CD4-positive, alpha-beta T cell (primary cell): ENCODE data around the gene FIZ1. TPM values are rescaled to one million over a fixed set of nuclear protein-coding genes. Genes with fewer than 3 reads are reported as not detected.

Source experiments
- ATAC-seq: fragments of 200-7000 bp; cut with Tn5 transposase; one replicate; pipeline ENCODE4 v1.10.0; 2022; ENCODE audit warnings: mild to moderate bottlenecking; ENCODE audit not compliant: poor library complexity
- CTCF ChIA-PET: fragments of 350-600 bp; sonication (Branson Sonifier 250); formaldehyde crosslinking; loops from one replicate; lab custom pipeline; 2021; ENCODE audit warnings: antibody characterized with exemption, inconsistent platforms; lab: Charles Lee
- POLR2A ChIA-PET: fragments of 350-600 bp; sonication (Branson Sonifier 250); formaldehyde crosslinking; loops from one replicate; lab custom pipeline; 2021; ENCODE audit warnings: antibody characterized with exemption, inconsistent platforms; lab: Charles Lee
- DNase-seq, 14 experiments: peaks; one replicate each; pipeline ENCODE4 v3.0.0-alpha.2; 2013 to 2020; ENCODE audit warnings: mixed read lengths in 2 of 14
- H3K27ac ChIP-seq, 2 donors: one replicate each; pipeline versions ENCODE4 v1.5.1 to v1.7.0; 2013; ENCODE audit warnings: low read length in 2 of 2, low read depth in 1 of 2, mild to moderate bottlenecking in 1 of 2
- H3K27me3 ChIP-seq, 2 experiments: 1 replicate in 1 of 2; 2 replicates in 1 of 2; pipeline versions ENCODE4 v1.6.1 to v1.7.0; 2013; ENCODE audit warnings: low read length in 2 of 2, control low read depth in 1 of 2, mild to moderate bottlenecking in 1 of 2, moderate library complexity in 1 of 2; ENCODE audit not compliant: insufficient read depth in 2 of 2, control insufficient read depth in 1 of 2
- H3K36me3 ChIP-seq: one replicate; pipeline ENCODE4 v1.6.1; 2013; ENCODE audit warnings: low read length, control low read depth; ENCODE audit not compliant: insufficient read depth
- H3K4me1 ChIP-seq: one replicate; pipeline ENCODE4 v1.6.1; 2013; ENCODE audit warnings: low read length, control low read depth; ENCODE audit not compliant: insufficient read depth
- H3K4me3 ChIP-seq: one replicate; pipeline ENCODE4 v1.5.1; 2013; ENCODE audit warnings: mild to moderate bottlenecking, low read length, moderate library complexity
- H3K9me3 ChIP-seq, 2 experiments: 1 replicate in 1 of 2; 2 replicates in 1 of 2; pipeline versions ENCODE4 v1.6.1 to v1.7.0; 2013; ENCODE audit warnings: low read length in 2 of 2, mild to moderate bottlenecking in 2 of 2, control low read depth in 1 of 2, moderate library complexity in 1 of 2; ENCODE audit not compliant: control insufficient read depth in 1 of 2, insufficient read depth in 1 of 2
- H3K27ac Mint-ChIP-seq: one replicate; pipeline ENCODE4 v1.8.0; 2020; ENCODE audit warnings: mixed read lengths
- H3K27me3 Mint-ChIP-seq: one replicate; pipeline ENCODE4 v1.8.0; 2021; ENCODE audit warnings: mixed read lengths
- H3K36me3 Mint-ChIP-seq: one replicate; pipeline ENCODE4 v1.8.0; 2021; ENCODE audit warnings: low read depth, mixed read lengths
- H3K4me1 Mint-ChIP-seq: one replicate; pipeline ENCODE4 v1.8.0; 2021; ENCODE audit warnings: low read depth, mixed read lengths
- H3K4me3 Mint-ChIP-seq: one replicate; pipeline ENCODE4 v1.8.0; 2020; ENCODE audit warnings: mild to moderate bottlenecking, mixed read lengths
- H3K9me3 Mint-ChIP-seq: one replicate; pipeline ENCODE4 v1.8.0; 2020; ENCODE audit warnings: mixed read lengths
- CTCF ChIP-seq: fragments of 200-600 bp; IDR thresholded peaks from one replicate; pipeline ENCODE4 v1.8.0; 2022; ENCODE audit warnings: antibody characterized with exemption, mild to moderate bottlenecking
- intact Hi-C, 2 experiments: fragments of 100-400 bp; cut with DNase I in 1 of 2; cut with micrococcal nuclease in 1 of 2; formaldehyde crosslinking; loops; one replicate each; pipeline versions ENCODE4 v1.15.1 to v1.9.0; 2023 to 2025; cut with DNase I, micrococcal nuclease
- total RNA-seq, 174 experiments: library from RNA in 2 of 174; stranded (reverse) in 2 of 174; gene quantifications; one replicate each; pipeline ENCODE4 v1.2.3 and lab custom pipeline; 2021 to 2026

Gene FIZ1
- total RNA-seq, 2 experiments from 2014 or later, result 5.5 to 7.3 TPM

- ChIA-PET CTCF (no interaction called here), POLR2A (no interaction called here)
- H3K9me3 Mint-ChIP-seq, result no peaks in the 10 kb centered on the region
- Histone ChIP-seq H3K4me1 (peaks cover 41% of the 10 kb centered on the region), H3K27me3 (no peaks in the 10 kb centered on the region), H3K4me3 (no peak overlapping the region), H3K27ac (no peak overlapping the region), H3K9me3 (no peaks in the 10 kb centered on the region), H3K36me3 (peaks cover 20% of the 10 kb centered on the region)
- intact Hi-C loops, result loop anchor here in 1 of 2 experiments (5.0 to 10.0 kb wide), 3 partner anchors 142 to 355 kb away; partner anchors contain the start of genes PPP6R1 and UBE2S
- no peak overlapping the region for H3K27ac Mint-ChIP-seq
- no peak for TF ChIP-seq CTCF
- H3K4me3 Mint-ChIP-seq, result peak overlapping the region; percentile 12
- peaks cover 73% of the 10 kb centered on the region for H3K36me3 Mint-ChIP-seq
- no peaks in the 10 kb centered on the region for H3K27me3 Mint-ChIP-seq
- ATAC-seq (no peak), DNase-seq (no peak)
- H3K4me1 Mint-ChIP-seq, result peaks cover 65% of the 10 kb centered on the region
These were observed 10.0 kb upstream of the FIZ1 start for GRCh38 chr19:55609326-55609725.

- peak overlapping the region; percentile 84 for H3K27ac Mint-ChIP-seq
- intact Hi-C loops, result loop anchor here (1.0 to 10.0 kb wide), 6 partner anchors 20 to 488 kb away; partner anchors contain the start of genes PPP6R1 (in 1 of the 2) and UBE2S (in 1 of the 2)
- ATAC-seq (no peak), DNase-seq (no peak)
- Histone ChIP-seq H3K27ac (peak overlapping the region; percentile 84 to 92), H3K27me3 (no peaks in the 10 kb centered on the region), H3K4me1 (peaks cover 42% of the 10 kb centered on the region), H3K36me3 (peaks cover 16% of the 10 kb centered on the region), H3K9me3 (no peaks in the 10 kb centered on the region), H3K4me3 (no peak overlapping the region)
- no peaks in the 10 kb centered on the region for H3K27me3 Mint-ChIP-seq
- H3K36me3 Mint-ChIP-seq, result peaks cover 62% of the 10 kb centered on the region
- ChIA-PET CTCF (interaction anchor here (0.6 to 4.2 kb wide), 18 partner anchors 9 to 466 kb away, joined by 3 to 60 read pairs (median 4); partner anchors contain the start of genes CCDC106, ISOC2, ZNF579 and ZNF628), POLR2A (interaction anchor here (0.7 to 2.7 kb wide), 12 partner anchors 11 to 145 kb away, joined by 3 to 50 read pairs (median 5); partner anchors contain the start of genes U2AF2, ZNF579, ZNF581 and ZNF784)
- H3K9me3 Mint-ChIP-seq, result no peaks in the 10 kb centered on the region
- peak overlapping the region; percentile 52 for H3K4me3 Mint-ChIP-seq
- TF ChIP-seq CTCF, result no peak
- peaks cover 55% of the 10 kb centered on the region for H3K4me1 Mint-ChIP-seq
These were observed 7.5 kb upstream of the FIZ1 start for GRCh38 chr19:55606817-55607216.

GRCh38 chr19:55606471-55606787, 7.1 kb upstream of the FIZ1 start:
- POLR2A ChIA-PET, result interaction anchor here (0.7 to 2.7 kb wide), 13 partner anchors 11 to 145 kb away, joined by 3 to 50 read pairs (median 5); partner anchors contain the start of genes U2AF2, ZNF579, ZNF581 and ZNF784
- Histone ChIP-seq H3K27me3 (no peaks in the 10 kb centered on the region), H3K27ac (peak overlapping the region; percentile 84 to 92), H3K4me1 (peaks cover 40% of the 10 kb centered on the region), H3K4me3 (peak overlapping the region; percentile 86), H3K36me3 (peaks cover 16% of the 10 kb centered on the region), H3K9me3 (no peaks in the 10 kb centered on the region)
- no peak for TF ChIP-seq CTCF
- Mint-ChIP-seq H3K27me3 (no peaks in the 10 kb centered on the region), H3K36me3 (peaks cover 59% of the 10 kb centered on the region), H3K27ac (peak overlapping the region; percentile 84), H3K4me1 (peaks cover 58% of the 10 kb centered on the region), H3K4me3 (peak overlapping the region; percentile 96), H3K9me3 (no peaks in the 10 kb centered on the region)
- CTCF ChIA-PET, result interaction anchor here (0.6 to 4.2 kb wide), 18 partner anchors 9 to 465 kb away, joined by 3 to 60 read pairs (median 4); partner anchors contain the start of genes CCDC106, ISOC2, ZNF579 and ZNF628
- intact Hi-C loops, result loop anchor here (1.0 to 10.0 kb wide), 6 partner anchors 20 to 488 kb away; partner anchors contain the start of genes PPP6R1 (in 1 of the 2) and UBE2S (in 1 of the 2)
- DNase-seq (no peak), ATAC-seq (no peak)
